ENCODE measurements around the gene ARHGEF7. TPM values are rescaled to one million over a fixed set of nuclear protein-coding genes. Genes with fewer than 3 reads are reported as not detected.

The ARHGEF7 gene
- total RNA-seq, 1 donor from 2014 or later, result 41.3 TPM

DNA sequence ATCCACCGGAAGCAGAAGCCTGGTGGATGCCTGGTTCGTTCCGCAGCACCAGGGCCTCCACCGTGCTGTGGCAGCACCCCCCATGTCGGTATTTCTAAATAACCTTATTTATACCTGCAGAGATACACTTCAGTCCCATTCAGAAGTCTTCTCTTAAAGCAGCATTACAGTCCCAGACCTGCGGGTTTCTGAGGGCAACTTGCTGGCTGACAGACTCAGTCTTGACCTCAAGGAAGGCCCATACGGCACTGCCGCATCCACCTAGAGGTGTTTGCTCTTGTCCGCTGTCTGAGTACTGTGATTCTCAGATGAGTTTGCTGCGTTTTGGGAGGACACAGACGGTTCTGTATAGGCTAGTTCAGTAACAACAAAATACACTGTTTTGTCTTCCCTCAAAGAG, 188.4 kb downstream of the ARHGEF7 start:
- DNase-seq (ENCODE audit: low spot score), result no peak
- intact Hi-C loops (cut with DNase I), result no loop called here

DNA sequence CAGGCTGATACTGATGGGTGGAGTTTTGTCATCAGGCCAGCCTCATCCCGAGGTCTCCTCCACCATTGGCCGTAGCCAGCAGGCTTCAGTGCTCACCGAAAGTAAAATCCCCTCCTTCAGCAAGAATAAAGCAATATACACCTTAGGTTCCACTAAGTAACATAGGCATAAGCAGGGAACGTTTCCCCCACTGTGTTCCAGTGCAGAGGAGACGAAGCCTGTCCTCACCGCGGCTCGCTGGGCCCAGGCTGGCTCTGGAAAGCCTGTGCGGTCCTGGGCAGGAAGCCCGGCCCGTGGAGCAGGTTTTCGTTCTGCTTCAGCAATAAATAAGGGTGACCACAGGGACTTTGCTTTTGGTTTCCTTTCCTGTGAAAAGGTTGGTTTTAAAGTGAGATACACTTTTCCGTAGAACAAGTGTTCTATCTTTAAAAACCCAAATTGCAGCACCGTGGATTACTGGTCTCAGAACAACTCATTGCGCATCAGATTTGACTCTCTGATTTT, 189.0 kb downstream of the ARHGEF7 start:
- intact Hi-C loops (cut with DNase I), result no loop called here
- no peak for DNase-seq (ENCODE audit: low spot score)

- no peak for DNase-seq (ENCODE audit: low spot score)
- intact Hi-C loops (cut with DNase I), result no loop called here
These were observed 189.6 kb downstream of the ARHGEF7 start for GRCh38 chr13:111304603-111305289.

GRCh38 chr13:111312944-111313590, 198.0 kb downstream of the ARHGEF7 start:
- intact Hi-C loops (cut with DNase I), result no loop called here
- DNase-seq (ENCODE audit: low spot score), result no peak

- intact Hi-C loops (cut with DNase I), result no loop called here
- no peak for DNase-seq (ENCODE audit: low spot score)
These were observed 198.9 kb downstream of the ARHGEF7 start for GRCh38 chr13:111313911-111314425.

DNA sequence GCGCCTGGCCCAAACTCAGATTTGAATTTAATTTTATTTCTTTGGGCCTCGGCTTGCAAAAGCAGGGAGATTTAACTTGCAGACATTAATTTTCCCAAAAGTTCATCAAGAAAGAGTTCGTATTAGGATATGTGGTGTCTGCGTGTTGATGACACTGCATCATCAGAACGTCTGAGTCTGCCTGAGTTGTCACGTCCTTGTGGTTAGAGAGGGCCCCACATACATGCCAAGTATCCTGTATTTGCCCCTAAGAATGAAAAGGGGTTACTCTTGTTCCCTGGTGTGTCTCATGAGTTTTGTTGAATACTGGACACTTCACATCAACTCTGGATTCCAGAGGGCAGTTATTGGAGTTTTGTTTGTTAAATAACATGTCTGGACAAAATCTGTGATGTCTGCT, 199.7 kb downstream of the ARHGEF7 start:
- intact Hi-C loops (cut with DNase I), result no loop called here

GRCh38 chr13:111315347-111315995, 200.4 kb downstream of the ARHGEF7 start:
- intact Hi-C loops (cut with DNase I), result no loop called here
- no peak for DNase-seq (ENCODE audit: low spot score)

More for the DNA sequence above, 199.7 kb downstream of the ARHGEF7 start:
- no peak for DNase-seq (ENCODE audit: low spot score)

DNA sequence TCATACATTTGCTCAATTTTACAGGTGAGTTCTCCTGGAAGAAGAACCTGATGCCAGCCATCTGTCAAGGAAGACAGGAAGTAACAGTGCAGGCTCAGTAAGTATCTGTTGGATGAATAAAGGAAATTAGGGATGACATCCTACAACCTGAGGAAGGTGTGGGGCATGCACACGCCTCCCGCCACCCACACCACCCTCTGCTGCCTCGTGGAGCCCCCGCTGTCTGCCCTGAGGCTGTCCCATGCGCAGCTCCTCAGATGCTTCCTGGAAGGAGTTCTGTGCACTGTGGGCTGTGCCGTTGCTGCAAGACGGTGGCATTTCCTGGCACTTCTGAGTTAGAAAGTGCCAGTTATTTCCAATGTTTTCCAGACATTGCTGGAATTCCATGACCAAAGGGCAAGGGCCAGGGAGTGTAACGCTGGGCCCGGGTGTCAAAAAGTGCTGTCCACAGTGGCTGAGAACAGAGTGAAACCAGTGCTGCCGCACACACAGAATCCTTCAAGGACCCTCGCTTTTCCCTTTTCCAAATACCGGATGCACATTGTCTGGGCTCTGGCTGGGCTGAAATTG, 201.1 kb downstream of the ARHGEF7 start:
- intact Hi-C loops (cut with DNase I), result no loop called here
- no peak for DNase-seq (ENCODE audit: low spot score)

DNA sequence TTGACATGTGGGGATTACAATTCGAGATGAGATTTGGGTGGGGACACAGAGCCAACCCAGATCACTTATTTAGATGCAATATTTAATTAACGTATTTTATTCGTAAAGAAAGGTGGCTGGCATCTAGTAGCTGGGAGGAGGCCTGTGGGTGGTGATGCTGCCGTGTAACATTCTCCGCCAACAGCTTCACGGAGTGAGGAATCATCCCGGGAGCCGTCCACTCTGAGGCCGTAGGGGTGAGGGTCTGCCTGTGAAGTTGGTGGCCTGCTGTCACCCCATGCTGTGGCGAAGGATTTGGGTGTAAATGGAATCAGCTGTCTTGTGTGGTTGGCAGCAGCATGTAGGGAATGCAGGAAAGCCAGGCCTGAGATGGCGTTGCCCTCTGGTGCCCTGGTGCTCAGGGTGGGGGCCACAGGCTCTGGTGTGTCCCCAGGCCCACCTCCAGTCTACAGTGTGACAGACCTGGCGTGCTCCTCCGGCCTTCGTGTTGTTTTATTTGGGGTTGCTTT, 202.0 kb downstream of the ARHGEF7 start:
- no peak for DNase-seq (ENCODE audit: low spot score)
- intact Hi-C loops (cut with DNase I), result no loop called here

- intact Hi-C loops (cut with DNase I), result no loop called here
- no peak for DNase-seq (ENCODE audit: low spot score)
These were observed 202.6 kb downstream of the ARHGEF7 start for GRCh38 chr13:111317571-111318345.

DNA sequence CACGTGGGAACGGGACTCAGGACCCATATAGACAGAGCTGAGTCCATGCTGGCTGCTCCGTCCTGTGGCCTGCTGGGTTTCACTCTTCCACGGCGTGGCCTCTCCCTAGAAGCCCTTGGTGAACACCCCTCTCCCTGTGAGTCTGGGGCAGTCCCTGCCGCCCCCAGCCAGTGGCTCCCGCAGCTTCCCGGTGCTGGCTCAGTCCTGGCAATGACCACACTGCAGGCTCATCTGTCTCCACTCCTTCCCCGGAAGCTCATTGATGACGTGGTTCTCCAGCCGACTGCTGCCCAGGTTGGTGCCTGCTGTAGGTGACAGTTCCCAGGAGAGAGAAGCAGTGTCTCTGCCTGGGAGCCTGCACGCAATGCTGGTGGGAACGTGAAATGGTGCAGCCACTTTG, 203.3 kb downstream of the ARHGEF7 start:
- intact Hi-C loops (cut with DNase I), result no loop called here
- DNase-seq (ENCODE audit: low spot score), result no peak

GRCh38 chr13:111319521-111319920, 204.4 kb downstream of the ARHGEF7 start:
- DNase-seq (ENCODE audit: low spot score), result no peak
- intact Hi-C loops (cut with DNase I), result no loop called here

DNA sequence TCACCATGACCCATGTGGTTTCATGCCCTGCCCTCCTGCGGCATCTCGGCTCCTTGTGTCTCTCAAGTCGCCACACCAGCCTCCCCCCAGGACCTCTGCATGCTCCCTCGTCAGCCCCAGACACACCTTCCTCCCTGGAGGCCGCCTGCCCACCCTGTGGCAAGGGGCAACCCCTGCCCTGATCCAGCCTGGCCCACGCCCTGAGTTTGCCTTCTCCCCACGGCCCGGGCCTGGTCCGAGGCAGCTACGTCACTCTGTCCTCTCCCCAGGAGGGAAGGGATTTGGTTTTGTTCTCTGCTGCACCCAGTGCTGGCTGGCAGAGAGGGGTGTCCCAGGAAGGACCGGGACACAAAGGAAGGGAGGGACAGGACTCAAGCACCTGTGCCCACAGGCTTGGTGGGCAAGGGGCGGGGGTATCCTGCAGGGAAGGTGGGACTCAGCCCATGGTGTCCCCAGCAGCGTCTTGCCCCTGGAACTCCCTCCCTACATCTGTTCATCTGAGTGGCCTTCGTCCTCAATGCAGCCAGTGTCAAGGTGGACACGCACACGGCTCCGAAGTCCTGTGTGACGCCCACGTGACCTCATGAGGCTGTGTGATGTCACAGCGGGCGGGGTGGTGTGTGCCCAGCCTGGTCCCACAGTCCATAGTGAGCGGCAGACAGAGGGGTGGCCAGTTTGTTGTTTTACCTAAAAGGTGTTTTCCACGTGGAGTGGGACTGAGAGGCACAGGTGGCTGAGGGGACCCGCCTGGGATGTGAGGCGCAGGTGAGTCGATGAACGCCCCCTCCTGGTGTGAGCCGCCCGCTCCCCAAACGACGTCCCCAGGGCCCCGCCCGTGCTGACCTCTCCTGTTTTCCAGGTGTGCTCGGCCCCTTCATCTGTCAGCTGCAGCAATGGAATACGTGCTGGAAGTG, 205.1 kb downstream of the ARHGEF7 start, which contains the start of gene TEX29:
TEX29 (plus strand) TSS at position 645 of the 914 bp plus-strand sequence; CDS start at position 894, 249 bp downstream.
- DNase-seq (ENCODE audit: low spot score), result no peak
- intact Hi-C loops (cut with DNase I), result no loop called here

DNA sequence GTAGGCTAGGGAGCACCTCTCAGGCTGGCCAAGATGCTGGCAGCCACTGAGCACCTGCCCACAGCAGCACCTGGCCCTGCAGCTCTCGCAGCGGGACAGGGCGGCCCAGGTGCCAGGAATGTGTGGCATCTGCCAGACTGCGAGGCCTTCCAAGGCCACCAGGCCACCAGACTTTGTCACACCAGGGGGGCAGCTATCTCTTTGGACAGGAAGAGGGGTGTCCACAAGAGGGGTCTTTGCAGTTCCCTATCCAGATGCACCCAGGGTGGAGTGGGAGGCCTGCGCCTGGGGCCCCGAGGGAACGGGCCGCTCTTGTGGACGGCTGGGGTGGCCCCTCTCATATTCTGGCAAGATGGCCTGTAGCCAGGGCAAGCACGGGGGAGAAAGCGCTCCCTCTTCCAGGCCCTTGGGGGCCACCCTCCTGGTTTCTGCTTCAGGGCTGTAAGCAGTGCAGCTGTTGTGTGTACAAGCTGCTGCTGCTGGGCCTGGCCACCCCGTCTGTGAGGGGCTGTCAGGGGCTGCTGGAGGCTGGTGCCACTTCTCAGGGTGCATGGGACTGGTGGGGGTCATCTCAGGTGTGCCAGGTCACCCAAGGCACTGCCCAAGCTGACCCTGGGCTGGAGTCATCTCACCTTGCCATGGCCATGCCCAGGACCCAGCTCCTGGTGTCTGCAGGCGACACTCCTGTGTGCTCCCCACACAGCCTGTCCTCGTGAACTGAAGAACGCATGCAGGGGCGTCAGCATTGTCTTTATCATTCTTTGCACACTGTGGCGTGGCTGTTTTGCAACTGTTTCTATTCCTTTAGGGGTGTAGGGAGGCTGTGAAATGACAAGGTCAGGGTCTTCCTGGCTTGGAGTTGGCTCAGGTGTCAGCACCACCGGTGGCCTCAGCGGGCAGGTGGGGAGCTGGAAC, 207.1 kb downstream of the ARHGEF7 start:
- intact Hi-C loops (cut with DNase I), result no loop called here

DNA sequence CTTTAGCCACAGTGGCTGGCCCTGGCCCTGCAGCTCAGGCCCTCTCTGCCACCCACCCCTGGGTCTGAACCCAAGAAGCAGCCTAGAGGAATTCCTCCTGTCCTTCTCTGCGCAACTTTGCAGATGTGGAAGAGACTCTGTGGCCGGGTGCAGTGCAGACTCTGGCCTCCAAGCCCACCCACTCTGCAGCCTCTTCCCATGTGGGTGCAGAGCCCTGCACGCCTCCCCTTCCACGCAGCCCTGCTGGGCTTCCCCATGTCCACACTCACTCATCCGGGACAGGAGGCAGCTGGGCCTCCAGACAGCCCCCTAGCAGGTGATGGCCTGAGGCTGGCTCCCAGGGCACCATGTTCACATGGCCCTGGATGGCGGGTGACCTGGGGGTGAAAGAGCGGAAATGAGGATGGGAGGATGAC, 207.8 kb downstream of the ARHGEF7 start:
- peak; percentile 57 for DNase-seq (ENCODE audit: low spot score)
- intact Hi-C loops (cut with DNase I), result no loop called here

More for the DNA sequence above, 207.1 kb downstream of the ARHGEF7 start:
- peak; percentile 60 for DNase-seq (ENCODE audit: low spot score)

DNA sequence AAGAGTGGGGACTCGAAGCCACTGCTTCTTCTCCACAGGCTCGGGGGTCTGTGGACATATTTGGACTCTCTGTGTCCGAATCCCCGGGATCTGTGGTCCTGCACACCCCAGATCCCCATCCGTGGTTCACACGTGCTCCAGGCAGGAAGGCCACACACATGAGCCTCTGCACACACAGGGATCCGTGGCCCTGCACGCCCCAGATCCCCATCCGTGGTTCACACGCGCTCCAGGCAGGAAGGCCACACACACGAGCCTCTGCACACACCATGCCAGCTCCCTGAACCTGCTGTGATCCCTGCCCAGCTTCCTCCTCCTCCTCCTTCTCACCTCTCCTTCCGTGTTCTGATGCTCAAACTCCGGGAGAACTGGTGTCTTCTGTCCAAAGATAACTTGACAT, 208.4 kb downstream of the ARHGEF7 start:
- no peak for DNase-seq (ENCODE audit: low spot score)
- intact Hi-C loops (cut with DNase I), result no loop called here
